ENCODE data around the gene GRM5.
"Not testable (repeated sequence)": the region's sequence is repeated elsewhere in the genome, so short reads cannot be mapped to it uniquely, and the experiment has no call there.

The GRM5 gene

DNA sequence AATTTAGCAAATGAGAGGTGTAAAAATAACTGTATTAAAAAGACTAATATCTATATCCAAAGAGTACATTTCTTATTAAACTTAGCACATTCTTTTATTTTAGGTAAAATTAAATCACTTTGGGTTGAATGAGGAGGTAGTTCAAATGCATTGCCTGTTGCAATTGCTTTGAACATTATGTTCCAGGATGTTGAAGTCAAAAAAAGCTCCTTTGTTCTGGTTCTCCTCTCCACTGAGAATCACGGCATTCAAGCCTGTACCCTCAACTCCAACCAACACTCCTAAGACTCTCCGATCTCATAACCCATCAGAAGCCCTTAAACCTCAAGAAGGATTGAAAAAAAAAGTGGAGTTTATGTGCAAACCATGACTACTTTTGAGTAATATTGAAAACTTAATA is 230.1 kb downstream of the GRM5 start:
- DNase-seq (ENCODE audit: low read depth), result not testable (repeated sequence)

DNA sequence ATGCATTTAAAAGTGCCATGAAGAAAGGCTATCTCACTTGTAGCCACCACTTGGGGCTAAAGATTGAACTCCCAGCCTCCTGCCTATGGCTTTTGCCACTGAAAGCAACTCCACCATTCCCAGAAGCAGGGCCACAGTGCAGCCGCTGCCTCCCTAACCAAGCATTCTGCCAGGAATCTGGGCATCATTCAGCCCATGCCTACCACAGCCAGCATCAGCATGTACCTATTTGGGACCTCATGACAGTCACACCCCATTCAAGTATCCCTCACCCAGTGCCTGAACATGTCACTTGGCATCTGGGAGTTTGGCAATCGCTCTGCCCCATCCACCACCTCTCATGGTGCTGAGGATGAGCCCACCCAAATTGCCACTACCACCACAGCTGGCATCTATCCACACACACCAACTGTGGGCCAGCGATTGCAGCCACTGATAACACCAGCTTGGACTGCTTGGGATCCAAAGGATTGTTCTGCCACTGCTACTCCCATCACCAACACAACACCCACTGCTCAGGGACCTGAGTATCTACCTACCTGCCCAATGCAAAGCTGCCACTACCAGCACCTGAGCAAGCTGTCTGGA is 234.4 kb downstream of the GRM5 start:
- no peak for DNase-seq (ENCODE audit: low read depth)

DNA sequence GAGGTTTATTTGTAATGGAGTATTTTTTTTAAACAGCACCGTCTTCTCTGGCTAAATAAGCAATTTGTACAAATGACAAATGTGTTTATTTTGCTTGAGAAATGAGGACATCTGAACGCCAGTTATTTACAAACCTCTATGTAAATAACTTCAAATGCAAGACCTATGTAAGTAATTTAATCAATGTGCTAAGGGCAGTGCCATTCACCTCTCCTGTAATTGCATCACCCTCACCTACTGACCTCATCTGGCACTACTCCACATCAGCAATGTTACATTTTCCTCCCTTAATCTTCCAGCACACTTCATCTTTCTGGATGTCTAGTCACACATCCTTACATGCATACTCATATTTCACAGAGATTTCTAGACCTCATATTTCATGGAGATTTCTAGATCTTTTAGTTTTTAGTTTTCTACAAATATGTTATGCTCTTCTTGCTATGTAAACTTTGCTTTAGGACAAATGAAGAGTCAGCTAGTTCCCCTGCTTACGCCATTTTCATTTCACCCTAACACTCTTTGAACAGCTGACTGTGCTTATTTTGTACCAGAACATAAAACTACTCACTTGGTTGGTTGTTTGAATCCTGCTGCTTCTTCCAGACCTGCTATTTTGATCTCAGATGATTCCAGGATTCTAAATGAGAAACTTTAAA is 238.6 kb downstream of the GRM5 start:
- no peak for DNase-seq (ENCODE audit: low read depth)

DNA sequence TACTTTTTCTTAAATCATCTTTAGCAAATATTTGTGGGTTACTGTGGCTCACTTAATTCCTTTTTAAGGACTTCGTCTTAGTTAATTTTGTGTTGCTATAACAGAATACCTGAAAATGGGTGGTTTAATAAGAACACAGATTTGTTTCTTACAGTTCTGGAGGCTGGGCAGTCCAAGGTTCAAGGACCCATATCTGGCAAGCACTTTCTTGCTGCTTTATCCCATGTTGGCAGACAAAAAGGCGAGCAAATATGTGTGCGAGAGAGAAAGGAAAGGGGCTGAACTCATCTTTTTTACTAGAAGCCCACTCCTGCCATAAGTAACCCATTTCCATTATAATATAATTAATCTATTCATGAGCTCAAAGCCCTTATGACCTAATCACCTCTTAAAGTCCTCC is 246.2 kb downstream of the GRM5 start:
- no peak for DNase-seq (ENCODE audit: low read depth)

DNA sequence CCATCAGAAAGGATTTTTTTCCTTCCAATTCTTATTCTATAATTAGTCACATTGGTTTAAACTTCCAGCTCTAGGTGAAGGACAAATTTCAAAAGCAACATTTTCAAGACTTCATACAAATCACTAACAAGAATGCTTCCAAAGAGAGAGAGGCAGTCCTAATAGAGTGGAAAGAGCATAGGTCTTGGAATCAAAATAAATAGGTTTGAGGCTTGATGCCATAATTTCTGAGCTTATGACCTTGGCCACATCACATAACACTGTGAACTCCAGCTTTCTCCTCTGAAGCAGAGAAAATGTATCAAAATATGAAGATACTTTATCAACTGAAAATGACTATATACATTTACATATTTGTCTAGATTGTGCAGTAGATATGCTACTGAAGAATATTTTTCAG is 246.8 kb downstream of the GRM5 start:
- DNase-seq (ENCODE audit: low read depth), result no peak

DNA sequence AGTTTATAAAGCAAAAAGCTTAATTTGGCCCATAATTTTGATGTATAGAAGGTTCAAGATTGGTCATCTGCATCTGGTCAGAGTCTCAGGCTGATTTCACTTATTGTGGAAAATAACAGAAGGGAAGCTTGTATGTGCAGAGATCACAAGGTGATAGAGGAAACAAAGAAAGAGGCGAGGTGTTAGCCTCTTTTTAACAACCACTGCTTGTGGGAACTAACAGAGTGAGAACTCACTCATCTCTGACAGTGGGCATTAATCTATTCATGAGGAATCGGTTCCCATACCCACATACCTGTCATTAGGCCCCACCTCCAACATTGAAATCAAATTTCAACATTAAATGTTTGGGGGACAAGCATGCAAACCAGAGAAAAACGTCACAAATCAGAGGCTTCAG is 250.3 kb downstream of the GRM5 start:
- no peak for DNase-seq (ENCODE audit: low read depth)

DNA sequence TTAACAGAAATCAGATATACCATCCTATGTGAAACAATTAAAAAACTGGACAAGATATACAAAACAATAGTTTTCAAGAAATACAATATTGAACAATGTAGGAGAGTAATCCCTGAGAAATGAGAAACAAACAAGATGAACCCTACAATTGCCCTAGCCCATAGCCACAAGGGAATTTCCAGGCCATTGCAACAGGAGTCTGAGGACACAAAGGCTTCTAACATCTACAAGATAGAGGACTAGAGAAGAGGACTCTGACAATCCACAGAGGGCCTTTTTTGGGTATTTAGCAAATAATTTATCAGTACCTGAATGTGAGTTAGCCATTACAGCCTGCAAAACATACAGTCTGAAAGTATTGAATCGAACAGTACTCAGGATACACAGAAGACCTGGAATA is 251.7 kb downstream of the GRM5 start:
- no peak for DNase-seq (ENCODE audit: low read depth)

DNA sequence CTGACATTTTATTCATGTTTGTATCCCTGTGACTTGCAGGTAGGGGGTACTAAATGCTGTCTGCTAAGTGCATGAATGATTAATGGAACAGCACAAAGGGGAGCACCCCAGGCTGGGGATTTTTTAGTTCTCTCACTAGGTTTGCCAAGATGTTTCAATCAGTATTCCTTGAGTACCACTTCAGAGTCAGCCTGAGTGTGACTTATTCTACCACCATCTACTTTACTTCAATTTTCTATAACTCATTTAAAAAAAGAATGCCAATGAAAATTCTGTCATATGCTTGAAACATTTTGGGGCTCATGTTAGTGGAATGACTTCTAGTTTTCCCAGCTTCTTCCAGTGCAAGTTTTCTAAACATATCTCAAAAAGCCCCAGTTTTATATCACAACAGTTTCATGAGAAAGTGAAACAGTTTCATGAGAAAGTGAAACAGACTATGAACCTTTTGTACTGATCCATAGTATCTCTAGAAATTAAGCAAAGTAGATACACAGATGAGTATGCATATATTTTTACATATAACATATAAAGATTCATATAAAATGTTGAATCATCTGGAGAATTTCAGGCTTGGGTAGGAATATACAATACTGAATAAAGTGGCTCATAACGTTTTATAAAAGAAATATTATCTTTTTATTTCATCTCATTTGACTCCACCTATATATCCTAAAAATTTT is 252.4 kb downstream of the GRM5 start:
- DNase-seq (ENCODE audit: low read depth), result no peak

DNA sequence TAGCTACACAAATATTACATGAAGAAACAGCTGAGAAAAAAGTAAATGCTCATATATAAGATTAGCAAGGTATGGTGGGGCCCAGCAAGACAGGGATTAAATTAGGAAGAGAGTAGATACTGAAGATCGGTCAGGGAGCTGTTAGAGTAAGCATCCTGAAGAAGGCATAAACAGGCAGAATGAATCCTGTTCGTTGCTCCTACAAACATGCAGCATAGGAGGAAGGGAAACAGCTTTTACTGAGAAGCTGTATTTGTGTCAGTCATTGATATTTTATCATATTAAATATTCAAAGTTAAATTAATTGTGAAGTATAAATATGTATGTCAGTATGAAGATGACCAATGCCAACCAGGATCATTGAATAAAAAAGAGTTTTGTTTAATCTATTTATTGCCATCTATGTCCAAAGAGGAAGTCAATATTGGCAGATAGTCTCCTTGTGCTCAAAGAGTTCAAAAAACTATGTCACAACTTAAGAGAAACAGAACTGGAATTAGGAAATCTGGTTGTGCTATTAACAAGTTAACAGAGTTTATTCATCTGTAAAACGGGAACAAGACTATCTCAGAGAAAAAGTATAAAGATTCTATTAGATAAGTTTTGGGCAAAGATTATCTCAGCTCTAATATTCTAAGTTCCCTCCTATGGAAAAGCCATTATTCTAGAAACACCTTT is 255.2 kb downstream of the GRM5 start:
- no peak for DNase-seq (ENCODE audit: low read depth)

DNA sequence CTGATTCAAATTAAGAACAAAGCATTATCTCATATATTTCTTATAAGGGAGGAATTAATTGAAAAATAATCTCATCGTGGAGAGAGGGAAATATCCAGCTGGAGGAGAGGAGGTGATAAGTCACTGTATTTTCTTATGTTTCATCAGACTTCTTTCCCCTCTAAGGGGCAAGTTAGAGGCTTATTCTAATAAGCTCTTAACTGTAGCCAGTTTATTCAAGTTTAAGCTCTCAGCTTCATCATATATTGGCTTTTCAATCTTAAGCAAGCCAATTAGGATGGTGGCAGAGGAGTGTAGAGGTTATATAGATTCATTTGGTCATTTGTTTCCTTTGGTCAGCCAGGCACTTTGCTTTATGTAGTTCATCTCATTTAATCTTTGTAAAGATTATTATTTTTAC is 256.7 kb downstream of the GRM5 start:
- no peak for DNase-seq (ENCODE audit: low read depth)

DNA sequence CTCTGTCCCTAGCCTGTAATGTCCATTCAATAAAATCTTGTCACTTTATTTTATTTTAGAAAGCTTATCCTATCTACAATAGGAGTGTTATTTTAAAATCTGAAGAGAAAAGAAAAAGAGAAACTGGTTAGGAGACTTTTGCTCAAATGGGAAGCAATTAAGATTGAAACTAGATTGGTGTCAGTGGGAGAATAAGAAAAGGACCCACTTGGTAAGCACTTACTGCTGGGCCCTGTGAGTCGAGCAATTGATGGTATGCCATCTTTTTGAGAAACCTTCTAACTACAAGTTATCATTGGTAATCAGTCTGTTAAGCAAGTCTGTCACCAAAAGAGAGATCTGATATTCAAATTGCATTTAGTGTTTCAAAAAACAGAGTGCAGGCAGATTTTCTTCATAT is 258.4 kb downstream of the GRM5 start:
- no peak for DNase-seq (ENCODE audit: low read depth)

DNA sequence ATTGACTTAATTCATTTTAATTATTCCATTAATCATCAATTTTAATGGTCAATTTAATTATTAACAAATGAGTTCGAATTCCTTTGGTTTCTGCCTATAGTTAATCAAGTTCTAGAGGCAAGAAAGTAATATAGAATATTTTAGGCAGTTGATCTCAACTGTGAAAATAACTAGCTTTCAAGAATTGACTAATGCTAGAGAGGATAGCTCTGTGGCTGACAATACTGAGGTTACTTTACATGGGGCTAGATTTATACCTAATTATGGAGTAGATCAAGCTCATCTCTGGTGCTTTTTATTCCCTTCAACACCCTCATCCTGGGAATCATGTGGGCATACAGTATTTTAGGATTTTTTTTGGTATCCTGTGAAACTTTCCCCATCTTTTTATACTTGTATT is 259.4 kb downstream of the GRM5 start:
- no peak for DNase-seq (ENCODE audit: low read depth)

DNA sequence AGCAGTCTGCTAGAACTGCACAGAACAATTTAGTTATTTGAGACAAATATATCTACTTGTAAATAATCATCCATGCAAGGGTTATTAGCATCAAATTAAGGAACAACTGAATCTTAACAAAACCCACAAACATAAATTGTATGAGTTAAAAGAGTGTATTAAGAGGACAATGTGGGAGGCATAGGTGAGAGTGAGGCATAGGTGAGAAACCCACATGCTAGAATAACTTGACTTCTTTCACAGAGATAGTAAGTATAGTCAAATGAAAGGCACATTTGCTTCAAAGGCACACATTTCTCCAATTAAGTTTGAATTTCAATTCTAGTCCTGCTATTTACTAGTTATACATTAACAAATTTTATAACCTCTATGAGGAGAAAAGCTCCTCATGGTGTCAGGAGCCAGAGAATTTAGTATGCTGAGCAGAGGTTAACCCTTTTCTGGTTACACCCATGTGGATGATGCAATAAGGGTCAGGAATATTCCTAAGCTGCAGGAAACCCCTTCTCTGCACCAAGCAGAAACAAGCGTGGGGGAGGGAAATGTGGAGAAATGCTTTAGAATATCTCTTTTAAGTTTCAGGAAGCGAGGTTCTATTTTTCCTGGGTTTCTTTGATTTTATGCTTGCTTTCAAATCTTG is 264.2 kb downstream of the GRM5 start:
- no peak for DNase-seq (ENCODE audit: low read depth)

DNA sequence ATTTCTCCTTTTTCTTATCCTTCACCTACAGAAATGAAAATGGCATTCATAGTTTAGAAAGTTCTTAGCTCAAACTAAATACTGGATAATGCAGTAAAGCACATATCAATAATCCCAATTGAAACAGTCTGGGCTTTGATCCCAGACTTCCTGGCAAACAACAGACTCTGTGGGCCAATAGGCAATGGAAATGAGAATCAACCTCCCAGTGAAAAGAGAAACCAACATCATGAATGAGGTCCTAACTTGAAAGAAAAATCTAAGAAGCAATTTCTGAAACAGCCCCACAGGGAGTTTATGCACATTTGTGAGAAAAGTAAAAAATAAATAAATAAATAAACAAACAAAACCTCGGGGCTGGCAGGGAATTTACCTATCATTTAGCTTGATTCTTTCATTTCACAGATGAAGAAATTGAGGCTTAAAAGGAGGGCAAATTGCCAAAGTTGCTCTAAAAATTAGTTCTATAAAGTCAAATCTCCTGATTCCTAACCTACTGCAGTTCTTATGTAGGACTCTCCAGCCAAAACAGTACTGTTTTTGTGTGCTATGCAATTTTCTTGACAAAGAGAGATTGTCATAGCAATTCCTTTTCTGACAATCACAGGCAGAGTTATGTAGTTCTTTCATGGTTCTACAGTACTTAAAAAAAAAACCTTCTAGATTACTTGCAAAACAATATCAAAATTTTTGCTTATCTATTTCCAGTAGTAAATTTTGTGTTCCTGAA is 265.8 kb downstream of the GRM5 start:
- DNase-seq (ENCODE audit: low read depth), result no peak

DNA sequence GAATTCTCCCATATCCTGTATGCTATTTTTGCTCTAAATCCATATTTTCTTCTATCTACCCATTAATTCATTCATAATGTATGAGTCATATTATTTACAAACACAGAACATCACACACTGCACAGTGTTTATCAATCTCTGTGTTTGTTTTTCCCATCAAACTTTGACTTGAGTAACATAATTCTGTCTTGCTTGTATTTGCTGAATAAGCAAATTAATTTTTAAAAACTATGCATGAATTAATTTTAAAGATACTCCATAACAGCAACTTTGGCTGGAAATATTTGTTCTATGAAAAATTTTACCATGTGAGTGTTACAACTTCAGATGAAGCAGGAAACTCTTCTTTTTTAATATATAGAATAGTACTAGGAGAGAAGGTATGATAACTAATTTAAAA is 275.6 kb downstream of the GRM5 start:
- no peak for DNase-seq (ENCODE audit: low read depth)

DNA sequence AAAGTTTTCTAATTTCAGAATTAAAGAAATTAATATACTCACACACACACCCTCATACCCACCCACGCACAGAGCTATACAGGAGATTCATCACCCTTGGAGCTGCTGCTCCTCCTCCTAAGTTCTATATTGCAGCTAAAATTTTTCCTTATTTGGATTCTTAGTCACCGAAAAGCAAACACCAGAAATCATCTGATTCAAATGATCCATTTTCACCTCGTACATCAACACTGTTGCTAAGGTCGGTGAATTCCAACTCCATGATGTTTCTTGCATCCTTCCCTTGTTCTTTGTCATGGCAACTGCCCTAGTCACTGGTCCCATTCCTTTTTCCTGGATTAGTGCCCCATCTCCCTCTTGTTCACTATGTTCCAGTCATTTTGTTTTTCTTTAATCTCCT is 286.2 kb downstream of the GRM5 start:
- DNase-seq (ENCODE audit: low read depth), result no peak

DNA sequence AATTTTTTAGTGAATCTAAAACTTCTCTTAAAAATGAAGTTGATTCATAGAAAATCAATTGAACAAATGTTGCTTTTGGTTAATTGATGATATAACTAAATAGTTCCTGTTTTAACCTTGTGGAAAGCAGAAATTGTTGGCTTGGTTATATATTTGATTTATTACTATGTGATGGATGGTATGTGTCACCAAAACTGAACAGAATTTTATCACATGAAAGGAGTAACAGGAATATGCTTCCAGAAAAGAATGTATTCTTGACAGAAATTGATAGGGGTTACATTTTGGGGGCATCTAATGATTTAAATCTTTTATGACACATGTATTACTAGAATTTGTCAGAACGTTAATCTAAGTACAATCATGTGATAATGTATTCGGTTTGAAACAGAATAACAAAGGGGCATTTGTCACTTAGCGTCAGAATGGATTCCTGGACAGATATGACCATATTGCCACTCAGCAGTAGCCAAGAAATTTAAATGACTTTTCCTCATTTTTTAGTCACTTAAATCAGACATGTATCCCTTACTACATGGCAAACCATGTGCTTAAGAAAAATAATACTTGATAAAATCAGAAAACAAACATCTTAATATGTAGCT is 295.2 kb downstream of the GRM5 start:
- DNase-seq (ENCODE audit: low read depth), result no peak

DNA sequence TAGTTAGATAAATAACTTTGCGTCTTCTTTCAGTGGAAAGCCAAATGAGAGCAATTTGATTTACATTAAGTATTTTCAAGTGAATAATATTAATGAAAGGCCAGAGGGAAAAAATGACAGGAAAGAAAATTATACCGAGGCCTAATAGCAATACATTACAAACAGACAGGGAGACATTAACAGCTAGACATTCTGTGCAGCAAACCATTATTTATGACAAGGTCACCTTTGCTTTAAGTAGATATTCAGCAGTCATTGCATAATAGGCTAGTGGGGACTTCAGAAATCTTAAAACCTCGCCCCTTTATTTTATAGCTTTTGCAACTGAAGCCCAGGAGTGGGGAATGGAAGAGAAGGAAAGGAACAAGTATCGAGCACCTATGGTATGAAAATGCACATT is 321.6 kb downstream of the GRM5 start:
- no peak for DNase-seq (ENCODE audit: low read depth)

DNA sequence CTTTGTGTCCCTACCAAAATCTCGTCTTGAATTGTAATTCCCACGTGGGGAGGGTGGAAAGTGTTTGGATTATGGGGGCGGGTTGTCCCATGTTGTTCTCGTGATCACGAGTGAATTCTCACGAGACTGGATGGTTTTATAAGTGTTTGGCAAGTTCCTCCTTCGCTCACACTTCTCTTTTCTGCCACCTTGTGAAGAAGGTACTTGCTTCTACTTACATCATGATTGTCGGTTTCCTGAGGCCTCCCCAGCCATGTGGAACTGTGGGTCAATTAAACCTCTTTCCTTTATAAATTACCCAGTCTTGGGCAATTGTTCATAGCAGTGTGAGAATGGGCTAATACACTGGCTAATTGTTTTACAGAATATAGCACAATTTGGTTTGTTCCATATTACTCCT is 326.3 kb downstream of the GRM5 start:
- DNase-seq (ENCODE audit: low read depth), result no peak

DNA sequence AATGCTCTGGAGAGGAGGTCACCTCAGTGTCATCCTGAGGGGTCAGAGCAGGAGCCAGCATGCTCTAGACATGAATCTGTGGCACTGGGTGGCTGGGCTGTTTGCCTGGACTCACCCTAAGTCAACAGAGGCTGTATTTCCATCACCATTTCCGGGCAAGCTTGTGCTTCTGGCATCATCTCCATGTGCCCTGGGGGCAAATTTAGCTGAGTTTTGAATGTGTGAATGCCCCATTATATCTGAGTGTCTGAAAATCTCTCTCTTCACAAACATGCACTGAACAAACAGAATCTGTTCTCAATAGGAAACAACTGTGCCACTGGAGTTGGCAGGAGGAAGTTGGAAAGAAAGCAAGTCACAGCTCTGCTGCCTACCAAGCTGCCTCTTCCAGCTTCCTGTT is 356.2 kb downstream of the GRM5 start:
- no peak for DNase-seq (ENCODE audit: low read depth)

DNA sequence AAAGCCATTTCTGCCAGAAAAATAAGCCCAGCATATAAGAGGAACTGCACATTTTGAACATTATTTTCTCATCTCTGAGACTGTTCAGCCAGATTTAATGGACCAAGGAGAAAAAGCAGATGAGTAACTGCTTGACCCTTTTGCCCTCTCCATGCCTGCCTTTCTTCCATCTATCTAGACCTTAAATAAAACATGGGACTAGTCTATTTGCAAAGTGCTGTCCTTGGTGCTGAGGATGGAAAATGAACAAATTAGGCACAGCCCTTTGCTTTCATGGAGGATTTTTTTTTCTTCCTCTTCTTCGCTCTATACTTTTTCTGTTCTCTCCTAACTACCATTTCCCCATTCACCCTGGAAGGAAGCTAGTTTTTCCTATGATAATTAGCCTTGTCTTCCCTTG is 361.3 kb downstream of the GRM5 start:
- DNase-seq (ENCODE audit: low read depth), result no peak

DNA sequence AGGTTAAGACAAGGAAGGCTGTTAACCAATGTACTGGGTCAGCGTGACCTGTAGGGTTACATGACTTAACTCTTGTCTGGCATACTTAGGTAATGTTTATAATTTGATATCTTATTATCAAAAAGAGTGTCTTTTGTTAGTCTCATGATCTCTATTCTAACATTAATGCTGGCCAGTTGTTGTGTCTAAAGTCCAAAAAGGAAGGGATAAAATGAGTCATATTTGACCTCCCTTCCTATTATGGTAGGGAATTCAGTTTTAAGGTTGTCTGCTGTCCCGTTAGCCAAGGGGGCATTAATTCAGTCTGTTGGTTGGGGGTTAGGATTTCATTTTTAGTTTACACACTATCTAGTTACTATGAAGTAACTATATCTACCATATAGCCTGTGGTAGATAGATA is 364.0 kb downstream of the GRM5 start:
- DNase-seq (ENCODE audit: low read depth), result no peak
